HG03378 (cell line): ENCODE measurements around the gene GAA.

Experiments used
- ATAC-seq: cut with Tn5 transposase; IDR thresholded peaks from one replicate; pipeline ENCODE4 v1.9.1; 2021; ENCODE audit warnings: mild to moderate bottlenecking, moderate library complexity; ENCODE audit not compliant: unreplicated experiment

GAA gene

DNA sequence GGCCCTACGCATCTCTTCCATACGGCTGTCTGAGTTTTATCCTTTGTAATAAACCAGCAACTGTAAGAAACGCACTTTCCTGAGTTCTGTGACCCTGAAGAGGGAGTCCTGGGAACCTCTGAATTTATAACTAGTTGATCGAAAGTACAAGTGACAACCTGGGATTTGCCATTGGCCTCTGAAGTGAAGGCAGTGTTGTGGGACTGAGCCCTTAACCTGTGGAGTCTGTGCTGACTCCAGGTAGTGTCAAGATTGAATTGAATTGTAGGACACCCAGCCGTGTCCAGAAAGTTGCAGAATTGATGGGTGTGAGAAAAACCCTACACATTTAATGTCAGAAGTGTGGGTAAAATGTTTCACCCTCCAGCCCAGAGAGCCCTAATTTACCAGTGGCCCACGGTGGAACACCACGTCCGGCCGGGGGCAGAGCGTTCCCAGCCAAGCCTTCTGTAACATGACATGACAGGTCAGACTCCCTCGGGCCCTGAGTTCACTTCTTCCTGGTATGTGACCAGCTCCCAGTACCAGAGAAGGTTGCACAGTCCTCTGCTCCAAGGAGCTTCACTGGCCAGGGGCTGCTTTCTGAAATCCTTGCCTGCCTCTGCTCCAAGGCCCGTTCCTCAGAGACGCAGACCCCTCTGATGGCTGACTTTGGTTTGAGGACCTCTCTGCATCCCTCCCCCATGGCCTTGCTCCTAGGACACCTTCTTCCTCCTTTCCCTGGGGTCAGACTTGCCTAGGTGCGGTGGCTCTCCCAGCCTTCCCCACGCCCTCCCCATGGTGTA lies 1.5 kb downstream of the GAA start:
- ATAC-seq, result no peak

DNA sequence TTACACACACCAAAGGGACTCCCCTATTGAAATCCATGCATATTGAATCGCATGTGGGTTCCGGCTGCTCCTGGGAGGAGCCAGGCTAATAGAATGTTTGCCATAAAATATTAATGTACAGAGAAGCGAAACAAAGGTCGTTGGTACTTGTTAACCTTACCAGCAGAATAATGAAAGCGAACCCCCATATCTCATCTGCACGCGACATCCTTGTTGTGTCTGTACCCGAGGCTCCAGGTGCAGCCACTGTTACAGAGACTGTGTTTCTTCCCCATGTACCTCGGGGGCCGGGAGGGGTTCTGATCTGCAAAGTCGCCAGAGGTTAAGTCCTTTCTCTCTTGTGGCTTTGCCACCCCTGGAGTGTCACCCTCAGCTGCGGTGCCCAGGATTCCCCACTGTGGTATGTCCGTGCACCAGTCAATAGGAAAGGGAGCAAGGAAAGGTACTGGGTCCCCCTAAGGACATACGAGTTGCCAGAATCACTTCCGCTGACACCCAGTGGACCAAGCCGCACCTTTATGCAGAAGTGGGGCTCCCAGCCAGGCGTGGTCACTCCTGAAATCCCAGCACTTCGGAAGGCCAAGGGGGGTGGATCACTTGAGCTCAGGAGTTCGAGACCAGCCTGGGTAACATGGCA lies 2.2 kb downstream of the GAA start:
- no peak for ATAC-seq

DNA sequence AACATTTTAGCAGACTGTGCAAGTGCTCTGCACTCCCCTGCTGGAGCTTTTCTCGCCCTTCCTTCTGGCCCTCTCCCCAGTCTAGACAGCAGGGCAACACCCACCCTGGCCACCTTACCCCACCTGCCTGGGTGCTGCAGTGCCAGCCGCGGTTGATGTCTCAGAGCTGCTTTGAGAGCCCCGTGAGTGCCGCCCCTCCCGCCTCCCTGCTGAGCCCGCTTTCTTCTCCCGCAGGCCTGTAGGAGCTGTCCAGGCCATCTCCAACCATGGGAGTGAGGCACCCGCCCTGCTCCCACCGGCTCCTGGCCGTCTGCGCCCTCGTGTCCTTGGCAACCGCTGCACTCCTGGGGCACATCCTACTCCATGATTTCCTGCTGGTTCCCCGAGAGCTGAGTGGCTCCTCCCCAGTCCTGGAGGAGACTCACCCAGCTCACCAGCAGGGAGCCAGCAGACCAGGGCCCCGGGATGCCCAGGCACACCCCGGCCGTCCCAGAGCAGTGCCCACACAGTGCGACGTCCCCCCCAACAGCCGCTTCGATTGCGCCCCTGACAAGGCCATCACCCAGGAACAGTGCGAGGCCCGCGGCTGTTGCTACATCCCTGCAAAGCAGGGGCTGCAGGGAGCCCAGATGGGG lies 3.1 kb downstream of the GAA start:
- no peak for ATAC-seq

DNA sequence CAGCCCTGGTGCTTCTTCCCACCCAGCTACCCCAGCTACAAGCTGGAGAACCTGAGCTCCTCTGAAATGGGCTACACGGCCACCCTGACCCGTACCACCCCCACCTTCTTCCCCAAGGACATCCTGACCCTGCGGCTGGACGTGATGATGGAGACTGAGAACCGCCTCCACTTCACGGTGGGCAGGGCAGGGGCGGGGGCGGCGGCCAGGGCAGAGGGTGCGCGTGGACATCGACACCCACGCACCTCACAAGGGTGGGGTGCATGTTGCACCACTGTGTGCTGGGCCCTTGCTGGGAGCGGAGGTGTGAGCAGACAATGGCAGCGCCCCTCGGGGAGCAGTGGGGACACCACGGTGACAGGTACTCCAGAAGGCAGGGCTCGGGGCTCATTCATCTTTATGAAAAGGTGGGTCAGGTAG lies 3.6 kb downstream of the GAA start:
- no peak for ATAC-seq

DNA sequence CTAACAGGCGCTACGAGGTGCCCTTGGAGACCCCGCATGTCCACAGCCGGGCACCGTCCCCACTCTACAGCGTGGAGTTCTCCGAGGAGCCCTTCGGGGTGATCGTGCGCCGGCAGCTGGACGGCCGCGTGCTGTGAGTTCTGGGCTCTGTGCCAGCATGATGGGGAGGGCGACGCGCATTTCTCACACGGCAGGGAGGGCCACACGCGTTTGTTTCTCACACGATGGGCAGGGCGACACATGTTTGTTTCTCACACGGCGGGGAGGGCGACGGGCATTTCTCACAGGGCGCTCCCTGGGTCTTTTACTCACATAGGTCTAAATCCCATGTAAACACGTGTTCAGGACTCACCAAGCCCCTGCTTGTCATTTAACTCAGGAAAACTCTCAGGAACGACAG lies 4.4 kb downstream of the GAA start:
- ATAC-seq, result no peak

DNA sequence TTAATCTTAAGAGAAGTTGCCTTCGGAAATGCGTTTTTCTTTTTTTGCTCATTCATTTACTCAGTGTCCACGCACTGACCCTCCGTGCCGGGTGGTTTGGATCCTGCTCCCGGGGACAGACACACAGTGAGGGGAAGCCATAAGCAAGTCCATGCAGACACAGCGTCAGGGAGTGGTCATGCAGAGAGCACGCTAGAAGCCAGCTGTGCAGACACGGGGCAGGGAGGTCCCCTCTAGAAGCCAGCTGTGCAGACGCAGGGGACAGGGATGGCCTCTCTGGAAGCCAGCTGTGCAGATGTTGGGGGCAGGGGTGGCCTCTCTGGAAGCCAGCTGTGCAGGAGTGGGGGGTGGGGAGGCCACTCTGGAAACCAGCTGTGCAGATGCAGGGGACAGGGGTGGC lies 4.8 kb downstream of the GAA start:
- no peak for ATAC-seq

DNA sequence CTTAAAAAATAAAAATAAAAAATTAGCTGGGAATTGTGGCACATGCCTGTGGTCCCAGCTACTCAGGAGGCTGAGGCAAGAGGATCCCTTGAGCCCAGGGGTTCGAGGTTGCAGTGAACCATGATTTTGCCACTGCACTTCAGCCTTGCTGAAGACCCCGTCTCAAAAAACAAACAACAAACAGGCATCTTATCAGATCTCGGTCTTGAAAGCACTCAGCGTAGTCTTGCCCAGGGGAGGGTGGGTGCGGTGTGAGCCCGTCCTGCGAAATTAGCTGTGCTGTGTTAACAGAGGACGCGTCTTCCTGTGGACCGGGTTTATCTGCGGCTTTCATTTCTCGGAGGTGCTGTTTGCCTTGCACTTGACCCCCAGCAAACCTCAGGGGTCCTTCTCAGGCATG lies 5.4 kb downstream of the GAA start:
- ATAC-seq, result no peak

DNA sequence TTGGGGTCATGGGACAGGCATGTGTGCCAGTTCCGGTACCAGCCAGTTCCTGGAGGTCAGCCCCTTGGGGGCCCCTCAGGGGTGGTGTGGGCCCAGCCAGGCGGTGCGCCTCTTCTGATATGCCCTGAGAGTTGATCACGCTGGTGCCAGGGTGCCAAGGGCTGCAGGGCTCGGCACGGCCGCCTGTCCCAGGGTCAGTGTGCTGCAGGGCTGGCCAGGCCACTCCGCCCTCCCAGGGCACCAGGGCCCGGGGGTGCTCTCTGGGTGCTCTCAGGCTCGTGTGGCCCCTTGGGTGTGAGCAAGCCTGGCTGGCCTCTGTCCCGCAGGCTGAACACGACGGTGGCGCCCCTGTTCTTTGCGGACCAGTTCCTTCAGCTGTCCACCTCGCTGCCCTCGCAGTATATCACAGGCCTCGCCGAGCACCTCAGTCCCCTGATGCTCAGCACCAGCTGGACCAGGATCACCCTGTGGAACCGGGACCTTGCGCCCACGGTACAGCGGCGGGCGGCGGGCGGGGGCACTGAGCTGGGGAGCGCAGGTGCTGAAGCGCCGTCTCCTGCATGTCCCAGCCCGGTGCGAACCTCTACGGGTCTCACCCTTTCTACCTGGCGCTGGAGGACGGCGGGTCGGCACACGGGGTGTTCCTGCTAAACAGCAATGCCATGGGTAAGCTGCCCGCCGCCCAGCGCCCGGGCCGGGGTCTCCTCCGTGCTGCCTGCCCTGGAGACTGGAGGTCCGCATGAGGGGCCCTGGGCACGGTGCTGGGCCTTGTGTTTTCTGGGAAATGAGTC lies 6.0 kb downstream of the GAA start:
- ATAC-seq, result no peak

DNA sequence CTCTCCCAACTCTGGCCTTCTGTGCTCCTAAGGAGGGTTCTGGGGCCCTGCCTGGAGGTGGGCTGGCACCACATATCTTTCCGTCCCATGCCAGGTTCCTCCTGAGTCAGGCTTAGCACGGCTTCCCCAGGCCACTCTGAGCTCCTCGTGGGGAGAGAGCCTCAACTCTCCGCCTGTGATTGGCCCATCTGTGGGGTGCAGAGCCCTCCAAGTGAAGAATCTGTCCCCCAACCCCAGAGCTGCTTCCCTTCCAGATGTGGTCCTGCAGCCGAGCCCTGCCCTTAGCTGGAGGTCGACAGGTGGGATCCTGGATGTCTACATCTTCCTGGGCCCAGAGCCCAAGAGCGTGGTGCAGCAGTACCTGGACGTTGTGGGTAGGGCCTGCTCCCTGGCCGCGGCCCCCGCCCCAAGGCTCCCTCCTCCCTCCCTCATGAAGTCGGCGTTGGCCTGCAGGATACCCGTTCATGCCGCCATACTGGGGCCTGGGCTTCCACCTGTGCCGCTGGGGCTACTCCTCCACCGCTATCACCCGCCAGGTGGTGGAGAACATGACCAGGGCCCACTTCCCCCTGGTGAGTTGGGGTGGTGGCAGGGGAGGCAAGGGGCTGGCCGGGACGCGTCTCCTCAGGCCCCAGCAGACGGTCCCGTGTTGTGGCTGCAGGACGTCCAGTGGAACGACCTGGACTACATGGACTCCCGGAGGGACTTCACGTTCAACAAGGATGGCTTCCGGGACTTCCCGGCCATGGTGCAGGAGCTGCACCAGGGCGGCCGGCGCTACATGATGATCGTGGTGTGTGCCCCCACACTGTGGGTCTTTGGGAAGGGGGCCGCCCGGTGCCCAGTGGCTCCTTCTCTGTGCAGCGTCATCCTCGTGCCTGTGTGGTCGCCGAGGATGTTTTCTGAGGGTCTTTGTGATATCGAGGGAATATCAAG lies 6.9 kb downstream of the GAA start:
- no peak for ATAC-seq

DNA sequence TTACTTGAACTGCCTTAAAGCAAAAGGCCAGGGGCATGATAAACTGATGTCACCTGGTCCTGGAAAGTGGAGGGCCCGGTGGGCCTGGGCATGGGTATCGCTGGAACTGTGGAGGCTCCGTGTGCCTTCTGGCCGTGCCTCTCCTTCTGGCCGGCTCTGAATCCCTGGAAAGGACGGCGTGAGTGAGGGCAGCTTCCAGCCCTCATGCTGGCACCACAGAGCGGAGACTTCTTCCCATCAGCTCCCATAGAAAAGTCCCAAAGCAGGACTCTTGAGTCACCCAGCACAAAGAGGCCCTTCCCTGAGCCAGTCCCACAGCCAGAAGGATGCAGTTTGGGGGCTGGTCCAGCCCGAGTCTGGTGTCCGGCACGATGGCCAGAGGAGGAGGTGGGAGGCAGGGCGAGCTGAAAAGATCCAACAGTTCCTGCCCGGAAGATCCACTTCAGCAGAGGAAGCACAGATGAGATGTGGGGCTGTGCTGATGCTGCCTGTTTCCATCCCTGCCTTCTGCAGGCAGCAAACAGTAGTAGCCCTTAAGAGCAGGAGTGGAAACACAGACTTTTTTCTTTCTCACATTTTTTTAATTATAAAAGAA lies 7.8 kb downstream of the GAA start:
- ATAC-seq, result no peak

DNA sequence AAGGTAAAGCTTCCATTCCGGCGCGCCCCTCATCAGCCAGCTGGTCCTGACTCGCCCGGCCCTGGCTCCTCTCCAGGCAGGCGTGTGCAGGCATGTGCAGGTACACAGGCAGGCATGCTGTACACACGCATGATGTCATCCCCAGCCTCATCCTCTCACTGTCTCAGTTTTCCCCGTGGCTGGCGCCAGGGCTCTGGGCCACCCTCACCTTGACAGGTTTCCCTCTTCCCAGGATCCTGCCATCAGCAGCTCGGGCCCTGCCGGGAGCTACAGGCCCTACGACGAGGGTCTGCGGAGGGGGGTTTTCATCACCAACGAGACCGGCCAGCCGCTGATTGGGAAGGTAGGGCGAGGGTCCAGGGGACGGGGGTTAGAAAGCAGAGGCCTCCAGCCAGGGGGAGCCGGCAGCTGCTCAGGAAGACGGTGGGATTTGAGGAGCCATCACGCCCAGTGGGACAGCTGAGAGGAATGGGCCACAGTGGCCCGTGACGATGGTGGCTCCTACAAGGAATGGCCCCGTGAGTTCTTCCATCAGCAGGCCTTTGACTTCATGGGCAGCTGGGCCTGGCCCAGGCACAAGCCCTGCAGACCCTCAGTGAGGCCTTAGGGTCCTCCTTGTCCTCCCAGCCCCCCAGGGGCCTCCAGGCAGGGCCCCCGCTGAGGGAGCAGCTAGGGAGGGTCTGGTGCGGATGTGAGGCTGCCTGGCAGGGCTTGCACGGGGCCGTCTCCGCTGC lies 8.5 kb downstream of the GAA start:
- no peak for ATAC-seq

DNA sequence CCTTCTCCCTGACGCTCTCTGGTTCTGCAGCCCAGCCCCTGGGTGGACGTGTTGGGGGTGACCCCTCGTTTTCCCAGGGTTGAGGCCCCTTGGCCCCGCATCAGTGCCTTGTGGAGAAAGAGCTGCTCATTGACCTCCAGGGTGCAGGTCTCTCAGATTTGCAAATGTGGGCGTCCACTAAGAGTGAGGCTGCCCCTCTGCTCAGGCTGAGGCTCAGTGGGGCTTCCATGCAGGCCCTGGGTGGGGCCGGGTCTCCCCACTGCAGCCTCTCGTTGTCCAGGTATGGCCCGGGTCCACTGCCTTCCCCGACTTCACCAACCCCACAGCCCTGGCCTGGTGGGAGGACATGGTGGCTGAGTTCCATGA lies 9.0 kb downstream of the GAA start:
- ATAC-seq, result no peak

DNA sequence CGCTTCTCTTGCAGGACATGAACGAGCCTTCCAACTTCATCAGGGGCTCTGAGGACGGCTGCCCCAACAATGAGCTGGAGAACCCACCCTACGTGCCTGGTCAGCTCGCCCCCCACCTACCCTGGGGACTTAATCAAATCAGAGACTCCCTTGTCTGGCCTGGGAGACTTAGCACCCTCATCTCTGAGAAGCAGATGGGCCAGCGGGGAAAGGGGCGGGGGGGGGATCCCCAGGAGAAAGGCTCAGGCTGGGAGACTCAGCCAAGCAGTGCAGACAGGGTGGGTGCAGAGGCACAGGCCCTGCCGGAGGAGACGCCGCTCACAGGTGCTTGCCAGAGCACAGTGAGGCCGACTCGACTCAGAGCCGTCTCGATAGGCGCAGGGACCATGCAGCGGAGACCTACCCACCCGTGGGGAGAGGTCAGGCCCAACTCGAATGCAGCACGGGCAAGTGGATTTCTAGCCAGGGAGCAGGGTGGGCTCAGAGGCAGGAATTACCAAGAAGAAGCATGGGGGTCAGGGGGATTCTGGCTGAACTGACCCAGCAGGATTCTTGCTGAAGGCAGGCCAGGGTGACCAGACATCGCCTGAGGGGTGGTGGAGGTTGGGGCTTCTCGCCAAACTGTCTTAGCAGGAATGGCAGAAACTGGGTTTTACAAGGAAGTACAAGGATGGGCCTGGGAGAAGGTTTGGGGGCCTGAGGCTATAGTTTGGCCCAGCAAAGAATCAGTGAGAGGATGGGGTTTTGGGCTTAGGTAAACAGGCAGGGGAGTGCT lies 9.7 kb downstream of the GAA start:
- no peak for ATAC-seq

DNA sequence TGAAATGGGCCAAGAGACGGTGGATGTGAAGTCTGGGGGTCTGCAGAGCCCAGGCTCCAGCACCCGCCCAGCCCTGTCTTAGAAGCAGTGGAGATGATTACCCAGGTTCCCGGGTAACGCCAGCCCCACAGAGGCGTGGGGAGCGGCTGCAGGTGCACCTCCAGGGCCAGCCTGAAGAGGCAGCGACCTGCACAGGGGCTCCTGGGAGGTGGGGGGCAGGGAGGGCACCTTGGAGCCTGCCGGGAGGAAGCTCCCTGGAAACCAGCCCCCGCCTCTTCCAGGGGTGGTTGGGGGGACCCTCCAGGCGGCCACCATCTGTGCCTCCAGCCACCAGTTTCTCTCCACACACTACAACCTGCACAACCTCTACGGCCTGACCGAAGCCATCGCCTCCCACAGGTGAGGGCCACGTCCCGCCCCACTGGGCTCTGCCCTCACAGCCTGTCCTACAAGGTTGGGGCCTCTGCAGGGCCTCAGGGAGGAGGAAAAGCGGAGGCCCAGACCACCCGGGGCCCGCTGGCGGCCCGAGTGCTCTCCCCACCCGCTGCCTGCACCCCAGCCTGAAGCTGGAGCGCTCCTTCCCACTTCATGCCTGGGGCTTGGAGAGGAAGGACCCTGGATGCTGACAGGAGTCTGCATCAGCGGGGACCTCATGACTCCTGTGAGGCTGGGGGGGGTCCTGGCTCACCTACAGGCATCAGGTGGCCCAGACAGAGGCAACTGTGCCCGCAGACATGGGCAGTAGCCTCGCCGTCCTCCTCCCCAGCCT lies 10.5 kb downstream of the GAA start:
- no peak for ATAC-seq

DNA sequence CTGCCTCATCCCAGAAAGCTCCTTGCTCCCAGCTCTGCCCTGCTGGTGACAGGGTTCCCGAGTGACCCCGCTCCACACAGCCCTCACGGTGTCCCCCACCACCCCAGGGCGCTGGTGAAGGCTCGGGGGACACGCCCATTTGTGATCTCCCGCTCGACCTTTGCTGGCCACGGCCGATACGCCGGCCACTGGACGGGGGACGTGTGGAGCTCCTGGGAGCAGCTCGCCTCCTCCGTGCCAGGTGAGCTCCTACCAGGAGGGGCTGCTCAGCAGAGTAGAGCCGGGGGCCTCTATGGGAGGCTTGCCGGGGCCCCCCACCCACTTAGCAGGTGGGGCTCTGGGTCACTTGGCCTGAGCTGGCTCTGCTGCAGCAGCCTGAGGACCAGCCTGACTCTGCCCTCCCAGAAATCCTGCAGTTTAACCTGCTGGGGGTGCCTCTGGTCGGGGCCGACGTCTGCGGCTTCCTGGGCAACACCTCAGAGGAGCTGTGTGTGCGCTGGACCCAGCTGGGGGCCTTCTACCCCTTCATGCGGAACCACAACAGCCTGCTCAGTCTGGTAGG lies 11.2 kb downstream of the GAA start:
- ATAC-seq, result no peak

DNA sequence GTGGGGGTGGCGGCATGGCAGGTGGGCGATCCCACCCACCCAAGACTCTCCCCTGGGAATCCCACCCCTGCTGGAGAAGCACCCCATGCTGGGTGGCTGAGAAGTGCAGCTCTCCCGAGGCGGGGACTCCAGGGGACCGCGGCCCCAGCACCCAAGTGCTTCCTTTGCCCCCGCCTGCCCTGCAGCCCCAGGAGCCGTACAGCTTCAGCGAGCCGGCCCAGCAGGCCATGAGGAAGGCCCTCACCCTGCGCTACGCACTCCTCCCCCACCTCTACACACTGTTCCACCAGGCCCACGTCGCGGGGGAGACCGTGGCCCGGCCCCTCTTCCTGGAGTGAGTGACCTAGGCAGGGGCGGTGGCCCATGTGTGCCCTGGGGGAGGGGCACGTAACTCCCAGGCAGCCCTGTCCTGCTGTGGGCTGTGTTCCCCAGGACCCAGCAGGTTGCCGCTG lies 11.7 kb downstream of the GAA start:
- ATAC-seq, result no peak

DNA sequence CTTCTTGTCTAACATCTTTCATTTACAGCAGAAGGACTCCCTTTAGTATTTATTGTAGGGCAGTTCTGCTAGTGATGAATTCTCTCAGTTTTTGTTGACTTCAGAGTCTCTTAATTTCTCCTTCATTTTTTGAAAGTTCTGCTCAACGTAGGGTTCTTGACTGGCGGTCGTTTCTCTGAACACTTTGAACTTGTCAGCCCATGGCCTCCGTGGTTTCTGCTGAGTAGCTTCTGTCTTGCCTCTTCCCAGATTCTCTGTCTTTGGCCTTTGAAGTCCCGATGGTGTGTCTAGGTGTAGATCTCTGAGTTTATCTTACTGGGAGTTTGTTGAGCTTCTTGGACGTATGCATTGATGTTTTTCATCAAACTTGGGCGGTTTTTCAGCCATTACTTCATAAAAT lies 13.4 kb downstream of the GAA start:
- ATAC-seq, result no peak
